OCI-LY7 (cell line): ENCODE results near the gene SLC12A9. TPM values are rescaled to one million over a fixed set of nuclear protein-coding genes. Genes with fewer than 3 reads are reported as not detected.

Source experiments
- BruUV-seq: library from RNA; stranded (reverse); fragments of 400-500 nt; replicated peaks from 2 replicates; lab custom pipeline; 2021; lab: Mats Ljungman, UMichigan
- CTCF ChIA-PET: fragments of 300-600 bp; sonication (Branson Sonifier 250); formaldehyde crosslinking; loops from one replicate; lab custom pipeline; 2022; ENCODE audit warnings: antibody characterized with exemption; ENCODE audit not compliant: unreplicated experiment; lab: Charles Lee
- POLR2A ChIA-PET: fragments of 300-600 bp; sonication (Branson Sonifier 250); formaldehyde crosslinking; loops from one replicate; lab custom pipeline; 2022; ENCODE audit warnings: antibody characterized with exemption; lab: Charles Lee
- DNase-seq: peaks from one replicate; pipeline ENCODE4 v3.0.0-alpha.2; 2015; ENCODE audit warnings: low spot score
- H2AFZ ChIP-seq: fragments of 200-600 bp; sonication (generic), shearing (Covaris generic); 2 replicates; pipeline ENCODE4 v1.6.1; 2014; ENCODE audit warnings: mild to moderate bottlenecking, antibody characterized with exemption, low read length, moderate library complexity
- H3K27ac ChIP-seq: fragments of 200-600 bp; sonication (generic); 2 replicates; pipeline ENCODE4 v1.5.1; 2014; ENCODE audit warnings: mixed run types, low read depth, mild to moderate bottlenecking, moderate library complexity, low read length, inconsistent platforms; ENCODE audit not compliant: poor library complexity, severe bottlenecking
- H3K36me3 ChIP-seq: fragments of 200-600 bp; sonication (generic); 2 replicates; pipeline ENCODE4 v1.6.1; 2014; ENCODE audit warnings: mild to moderate bottlenecking, antibody characterized with exemption, low read length, moderate library complexity, mixed read lengths; ENCODE audit not compliant: insufficient read depth
- H3K4me1 ChIP-seq: fragments of 200-600 bp; sonication (generic); 2 replicates; pipeline ENCODE4 v1.5.1; 2014; ENCODE audit warnings: mild to moderate bottlenecking, low read length; ENCODE audit not compliant: insufficient read depth, poor library complexity, severe bottlenecking
- H3K4me2 ChIP-seq: fragments of 200-600 bp; sonication (generic); 2 replicates; pipeline ENCODE4 v1.6.1; 2014; ENCODE audit warnings: mild to moderate bottlenecking, low read length
- H3K4me3 ChIP-seq: fragments of 200-600 bp; sonication (generic); 2 replicates; pipeline ENCODE4 v1.5.1; 2014; ENCODE audit warnings: mild to moderate bottlenecking, low read depth, low read length; ENCODE audit not compliant: poor library complexity, severe bottlenecking
- H3K79me2 ChIP-seq: fragments of 200-600 bp; sonication (generic); 2 replicates; pipeline ENCODE4 v1.6.1; 2016; ENCODE audit warnings: low read depth, mild to moderate bottlenecking, low read length, moderate library complexity, mixed read lengths; ENCODE audit not compliant: insufficient read depth
- H3K9me2 ChIP-seq: fragments of 200-600 bp; sonication (generic); 2 replicates; pipeline ENCODE4 v1.6.1; 2016; ENCODE audit warnings: mild to moderate bottlenecking, low read length, mixed read lengths; ENCODE audit not compliant: insufficient read depth
- H3K9me3 ChIP-seq: fragments of 200-600 bp; sonication (generic); 2 replicates; pipeline ENCODE4 v1.6.1; 2014; ENCODE audit warnings: mild to moderate bottlenecking, mixed run types, low read length, mixed read lengths
- H4K20me1 ChIP-seq: fragments of 200-600 bp; sonication (generic); 2 replicates; pipeline ENCODE4 v1.6.1; 2014; ENCODE audit warnings: mild to moderate bottlenecking, antibody characterized with exemption, low read length, moderate library complexity, mixed read lengths; ENCODE audit not compliant: insufficient read depth
- EZH2phosphoT487 ChIP-seq: fragments of 200-600 bp; sonication (generic); IDR thresholded peaks from 2 replicates; pipeline ENCODE4 v1.6.1; 2018; ENCODE audit warnings: low read depth, borderline replicate concordance, mild to moderate bottlenecking, mixed run types, antibody characterized with exemption, low read length, moderate library complexity, mixed read lengths
- intact Hi-C: fragments of 100-400 bp; cut with micrococcal nuclease; formaldehyde crosslinking; loops from one replicate; pipeline ENCODE4 v1.10.0; 2022; ENCODE audit not compliant: unreplicated experiment
- total RNA-seq, 2 experiments: library from RNA; depleted of rRNA in 1 of 2; stranded (reverse); fragments of >200 nt in 1 of 2; shearing (Covaris generic) in 1 of 2; gene quantifications; 2 replicates each; pipeline ENCODE4 v1.2.3, GENCODE V29; 2014 to 2022
- TF ChIP-seq, protein P1 (sequence below): fragments of 200-600 bp; sonication (generic); conservative IDR thresholded peaks from 2 replicates; pipeline ENCODE4 v1.5.1; 2014; ENCODE audit warnings: mild to moderate bottlenecking, antibody characterized with exemption, low read length, moderate library complexity, mixed read lengths

SLC12A9 gene
- total RNA-seq, 2 experiments from 2014 or later, result 15.7 to 25.6 TPM

DNA sequence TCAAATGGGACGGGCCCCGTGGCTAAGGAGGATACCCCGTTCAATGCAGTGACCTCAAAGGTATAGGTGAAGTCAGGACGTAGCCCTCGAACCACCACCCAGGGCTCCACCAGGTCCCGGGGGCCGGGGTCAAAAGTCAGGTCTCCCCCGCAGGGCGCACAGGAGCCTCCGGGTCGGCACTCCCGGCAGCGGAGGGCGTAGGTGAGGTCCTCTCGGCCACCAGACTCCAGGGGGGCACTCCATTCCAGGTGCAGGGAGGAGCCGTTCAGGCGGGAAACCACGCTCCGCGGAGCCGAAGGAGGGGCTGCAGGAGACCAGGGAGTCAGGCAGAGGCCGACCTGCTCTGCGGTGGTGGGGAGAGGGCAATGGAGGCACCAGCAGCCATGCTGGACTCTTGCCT is 32.9 kb upstream of the SLC12A9 start:
- no peak overlapping the region for H3K27ac ChIP-seq
- no peaks in the 10 kb centered on the region for H3K36me3 ChIP-seq
- no peak overlapping the region for H2AFZ ChIP-seq
- H3K4me1 ChIP-seq, result no peaks in the 10 kb centered on the region
- H4K20me1 ChIP-seq, result no peaks in the 10 kb centered on the region
- POLR2A ChIA-PET, result no interaction called here
- TF ChIP-seq, protein P1, sequence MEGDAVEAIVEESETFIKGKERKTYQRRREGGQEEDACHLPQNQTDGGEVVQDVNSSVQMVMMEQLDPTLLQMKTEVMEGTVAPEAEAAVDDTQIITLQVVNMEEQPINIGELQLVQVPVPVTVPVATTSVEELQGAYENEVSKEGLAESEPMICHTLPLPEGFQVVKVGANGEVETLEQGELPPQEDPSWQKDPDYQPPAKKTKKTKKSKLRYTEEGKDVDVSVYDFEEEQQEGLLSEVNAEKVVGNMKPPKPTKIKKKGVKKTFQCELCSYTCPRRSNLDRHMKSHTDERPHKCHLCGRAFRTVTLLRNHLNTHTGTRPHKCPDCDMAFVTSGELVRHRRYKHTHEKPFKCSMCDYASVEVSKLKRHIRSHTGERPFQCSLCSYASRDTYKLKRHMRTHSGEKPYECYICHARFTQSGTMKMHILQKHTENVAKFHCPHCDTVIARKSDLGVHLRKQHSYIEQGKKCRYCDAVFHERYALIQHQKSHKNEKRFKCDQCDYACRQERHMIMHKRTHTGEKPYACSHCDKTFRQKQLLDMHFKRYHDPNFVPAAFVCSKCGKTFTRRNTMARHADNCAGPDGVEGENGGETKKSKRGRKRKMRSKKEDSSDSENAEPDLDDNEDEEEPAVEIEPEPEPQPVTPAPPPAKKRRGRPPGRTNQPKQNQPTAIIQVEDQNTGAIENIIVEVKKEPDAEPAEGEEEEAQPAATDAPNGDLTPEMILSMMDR, result no peak
- no peak for TF ChIP-seq EZH2phosphoT487
- no peak overlapping the region for H3K4me3 ChIP-seq
- no peaks in the 10 kb centered on the region for H3K79me2 ChIP-seq
- H3K4me2 ChIP-seq, result no peak overlapping the region
- CTCF ChIA-PET, result no interaction called here
- no peaks in the 10 kb centered on the region for H3K9me2 ChIP-seq
- DNase-seq, result no peak
- H3K9me3 ChIP-seq, result no peaks in the 10 kb centered on the region
- intact Hi-C loops, result no loop called here
- no TSS peak for BruUV-seq

DNA sequence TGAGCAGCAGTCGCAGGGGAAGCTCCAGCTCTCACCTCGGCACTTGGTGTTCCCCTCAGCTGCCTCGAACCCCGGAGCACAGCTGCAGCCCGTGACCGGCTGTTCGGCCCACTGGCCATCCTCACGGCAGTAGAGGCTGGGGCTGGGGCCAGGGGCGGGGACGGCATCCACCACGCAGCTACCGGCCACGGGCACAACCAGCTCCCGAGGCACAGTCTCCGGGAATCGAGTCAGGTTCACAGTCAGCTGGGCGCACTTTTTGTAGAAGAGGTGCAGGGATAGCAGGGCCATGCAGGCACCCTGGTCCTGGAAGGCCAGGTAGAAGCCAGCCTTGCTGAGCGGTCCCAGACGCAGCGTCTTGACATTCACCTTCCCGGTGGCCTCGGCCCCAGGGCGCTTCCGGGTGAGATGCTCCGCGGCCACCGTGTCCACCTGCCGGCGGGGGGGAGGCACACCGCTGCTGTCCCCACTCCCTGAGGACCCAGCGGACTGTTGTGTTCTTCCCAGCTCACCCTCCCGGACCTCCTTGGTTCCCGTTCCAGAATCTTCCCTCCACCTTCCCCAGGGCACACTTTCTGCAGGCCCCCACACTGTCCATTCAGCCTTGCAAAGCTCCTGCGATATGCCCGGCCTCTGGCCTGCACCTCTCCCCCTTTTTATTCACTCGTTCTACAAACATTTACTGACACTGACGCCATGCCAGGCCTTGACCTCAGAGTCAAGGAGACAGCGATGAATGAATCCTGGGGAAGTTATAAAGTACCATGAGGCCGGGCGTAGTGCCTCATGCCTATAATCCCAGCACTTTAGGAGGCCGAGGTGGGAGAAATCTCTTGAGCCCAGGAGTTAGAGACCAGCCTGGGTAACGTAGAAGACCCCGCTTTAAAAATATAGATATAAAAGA is 30.0 kb upstream of the SLC12A9 start:
- no peak overlapping the region for H3K27ac ChIP-seq
- DNase-seq, result no peak
- no peak overlapping the region for H2AFZ ChIP-seq
- no peaks in the 10 kb centered on the region for H4K20me1 ChIP-seq
- H3K9me3 ChIP-seq, result no peaks in the 10 kb centered on the region
- intact Hi-C loops, result no loop called here
- ChIA-PET CTCF (interaction anchor here (0.5 kb wide), 1 partner anchor 52 kb away, joined by 3 read pairs; the partner anchor contains the start of gene SRRT), POLR2A (no interaction called here)
- no peak for TF ChIP-seq EZH2phosphoT487
- TF ChIP-seq, protein P1, result no peak
- no peaks in the 10 kb centered on the region for H3K79me2 ChIP-seq
- BruUV-seq, result no TSS peak
- no peak overlapping the region for H3K4me3 ChIP-seq
- no peaks in the 10 kb centered on the region for H3K4me1 ChIP-seq
- H3K4me2 ChIP-seq, result no peak overlapping the region
- no peaks in the 10 kb centered on the region for H3K9me2 ChIP-seq
- H3K36me3 ChIP-seq, result no peaks in the 10 kb centered on the region

GRCh38 chr7:100823140-100823525 is 29.4 kb upstream of the SLC12A9 start:
- ChIA-PET POLR2A (no interaction called here), CTCF (interaction anchor here (0.5 kb wide), 1 partner anchor 52 kb away, joined by 3 read pairs; the partner anchor contains the start of gene SRRT)
- H3K27ac ChIP-seq, result no peak overlapping the region
- H4K20me1 ChIP-seq, result no peaks in the 10 kb centered on the region
- TF ChIP-seq, protein P1, result no peak
- TF ChIP-seq EZH2phosphoT487, result no peak
- no peak overlapping the region for H2AFZ ChIP-seq
- H3K36me3 ChIP-seq, result no peaks in the 10 kb centered on the region
- no peak overlapping the region for H3K4me2 ChIP-seq
- H3K79me2 ChIP-seq, result no peaks in the 10 kb centered on the region
- no peaks in the 10 kb centered on the region for H3K9me3 ChIP-seq
- no TSS peak for BruUV-seq
- no peaks in the 10 kb centered on the region for H3K9me2 ChIP-seq
- intact Hi-C loops, result no loop called here
- no peak overlapping the region for H3K4me3 ChIP-seq
- no peak for DNase-seq
- no peaks in the 10 kb centered on the region for H3K4me1 ChIP-seq
